DOHH2 (cell line): Measurements from ENCODE around the gene NOX5.

Source experiments
- H3F3A ChIP-seq: fragments of 200-600 bp; sonication (generic), shearing (Covaris generic); 2 replicates; pipeline ENCODE4 v1.6.0; 2016; ENCODE audit warnings: antibody characterized with exemption, mild to moderate bottlenecking; ENCODE audit not compliant: control insufficient read depth, insufficient read depth
- H3K27ac ChIP-seq: fragments of 200-600 bp; sonication (generic); 2 replicates; pipeline ENCODE4 v1.5.1; 2014; ENCODE audit warnings: low read depth, mild to moderate bottlenecking, low read length, moderate library complexity
- H3K27me3 ChIP-seq: fragments of 200-600 bp; sonication (generic); 2 replicates; pipeline ENCODE4 v1.6.1; 2014; ENCODE audit warnings: mild to moderate bottlenecking, low read length, mixed read lengths; ENCODE audit not compliant: control insufficient read depth
- H3K36me3 ChIP-seq: fragments of 200-600 bp; sonication (generic); 2 replicates; pipeline ENCODE4 v1.6.1; 2014; ENCODE audit warnings: mild to moderate bottlenecking, low read length, moderate library complexity, mixed read lengths; ENCODE audit not compliant: control insufficient read depth
- H3K4me1 ChIP-seq: fragments of 200-600 bp; sonication (generic); 2 replicates; pipeline ENCODE4 v1.6.1; 2014; ENCODE audit warnings: mild to moderate bottlenecking, low read length, mixed read lengths; ENCODE audit not compliant: control insufficient read depth
- H3K4me2 ChIP-seq: fragments of 200-600 bp; sonication (generic); 2 replicates; pipeline ENCODE4 v1.6.0; 2014; ENCODE audit warnings: mild to moderate bottlenecking, low read length, moderate library complexity
- H3K4me3 ChIP-seq: fragments of 200-600 bp; sonication (generic); 2 replicates; pipeline ENCODE4 v1.5.1; 2014; ENCODE audit warnings: mild to moderate bottlenecking, low read length, mixed read lengths
- H3K79me2 ChIP-seq: fragments of 200-600 bp; sonication (generic); 2 replicates; pipeline ENCODE4 v1.6.1; 2014; ENCODE audit warnings: mild to moderate bottlenecking, low read length, mixed read lengths; ENCODE audit not compliant: control insufficient read depth
- H3K9me2 ChIP-seq: fragments of 200-600 bp; sonication (generic); replicated peaks from 2 replicates; pipeline ENCODE4 v1.6.1; 2014; ENCODE audit warnings: mild to moderate bottlenecking, low read length, mixed read lengths; ENCODE audit not compliant: control insufficient read depth
- H3K9me3 ChIP-seq: fragments of 200-600 bp; sonication (generic); 2 replicates; pipeline ENCODE4 v1.6.1; 2014; ENCODE audit warnings: antibody characterized with exemption, low read length, mixed read lengths; ENCODE audit not compliant: control insufficient read depth, insufficient read depth
- H4K20me1 ChIP-seq: fragments of 200-600 bp; sonication (generic); 2 replicates; pipeline ENCODE4 v1.6.0; 2014; ENCODE audit warnings: low read depth, mild to moderate bottlenecking, antibody characterized with exemption, low read length, moderate library complexity; ENCODE audit not compliant: control insufficient read depth, insufficient read depth
- CTCF ChIP-seq: fragments of 200-600 bp; sonication (generic); IDR thresholded peaks from one replicate; pipeline ENCODE4 v1.5.1; 2014; ENCODE audit warnings: antibody characterized with exemption, mild to moderate bottlenecking, low read depth, low read length; ENCODE audit not compliant: poor library complexity, severe bottlenecking
- EZH2phosphoT487 ChIP-seq: fragments of 200-600 bp; sonication (generic); IDR thresholded peaks from 2 replicates; pipeline ENCODE4 v1.6.1; 2017; ENCODE audit warnings: borderline replicate concordance, mild to moderate bottlenecking, antibody characterized with exemption, low read length, moderate library complexity, mixed read lengths

NOX5 gene

GRCh38 chr15:69069996-69070395 lies 55.5 kb downstream of the NOX5 start:
- H3K4me2 ChIP-seq: no peak overlapping the region
- TF ChIP-seq CTCF: no peak
- TF ChIP-seq EZH2phosphoT487: no peak
- H3K9me3 ChIP-seq: no peaks in the 10 kb centered on the region
- no peak overlapping the region for H3K4me3 ChIP-seq
- H3K79me2 ChIP-seq: no peaks in the 10 kb centered on the region
- no peaks in the 10 kb centered on the region for H3K4me1 ChIP-seq
- H3K27ac ChIP-seq: no peak overlapping the region
- H3K27me3 ChIP-seq: peaks cover 12% of the 10 kb centered on the region
- H3F3A ChIP-seq: no peaks in the 10 kb centered on the region
- H3K9me2 ChIP-seq: no peaks in the 10 kb centered on the region
- no peaks in the 10 kb centered on the region for H3K36me3 ChIP-seq
- H4K20me1 ChIP-seq: no peaks in the 10 kb centered on the region

DNA sequence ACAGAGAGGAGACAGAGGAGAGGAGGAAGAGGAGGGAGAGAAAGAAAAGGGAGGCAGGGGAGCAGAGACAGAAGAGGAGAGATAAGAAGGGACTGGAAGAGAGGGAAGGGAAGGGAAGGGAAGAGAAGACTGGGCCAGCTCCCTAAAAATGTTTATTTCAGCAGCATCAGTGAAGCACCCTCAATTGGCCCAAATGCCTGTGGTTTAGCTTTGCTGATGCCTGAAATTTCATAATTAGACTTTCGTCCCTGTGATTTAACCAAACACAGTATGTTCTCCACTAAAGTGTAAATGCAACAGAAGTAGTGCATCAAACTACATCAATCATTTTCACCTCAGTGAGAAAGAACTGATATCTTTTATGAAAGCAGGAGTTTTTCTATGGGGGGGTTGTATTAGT lies 55.9 kb downstream of the NOX5 start:
- H3K9me3 ChIP-seq: no peaks in the 10 kb centered on the region
- no peaks in the 10 kb centered on the region for H3K4me1 ChIP-seq
- no peaks in the 10 kb centered on the region for H3F3A ChIP-seq
- no peaks in the 10 kb centered on the region for H3K9me2 ChIP-seq
- TF ChIP-seq CTCF (no peak), EZH2phosphoT487 (no peak)
- H4K20me1 ChIP-seq: no peaks in the 10 kb centered on the region
- H3K4me2 ChIP-seq: no peak overlapping the region
- peaks cover 14% of the 10 kb centered on the region for H3K27me3 ChIP-seq
- H3K27ac ChIP-seq: no peak overlapping the region
- H3K79me2 ChIP-seq: no peaks in the 10 kb centered on the region
- no peak overlapping the region for H3K4me3 ChIP-seq
- no peaks in the 10 kb centered on the region for H3K36me3 ChIP-seq

GRCh38 chr15:69071260-69071659 lies 56.8 kb downstream of the NOX5 start:
- no peaks in the 10 kb centered on the region for H3K9me2 ChIP-seq
- H3K27ac ChIP-seq: no peak overlapping the region
- no peaks in the 10 kb centered on the region for H3K4me1 ChIP-seq
- no peak overlapping the region for H3K4me3 ChIP-seq
- no peaks in the 10 kb centered on the region for H3F3A ChIP-seq
- H3K9me3 ChIP-seq: no peaks in the 10 kb centered on the region
- no peak overlapping the region for H3K4me2 ChIP-seq
- peaks cover 14% of the 10 kb centered on the region for H3K27me3 ChIP-seq
- H3K79me2 ChIP-seq: no peaks in the 10 kb centered on the region
- no peaks in the 10 kb centered on the region for H4K20me1 ChIP-seq
- no peaks in the 10 kb centered on the region for H3K36me3 ChIP-seq
- TF ChIP-seq CTCF: no peak
- no peak for TF ChIP-seq EZH2phosphoT487

DNA sequence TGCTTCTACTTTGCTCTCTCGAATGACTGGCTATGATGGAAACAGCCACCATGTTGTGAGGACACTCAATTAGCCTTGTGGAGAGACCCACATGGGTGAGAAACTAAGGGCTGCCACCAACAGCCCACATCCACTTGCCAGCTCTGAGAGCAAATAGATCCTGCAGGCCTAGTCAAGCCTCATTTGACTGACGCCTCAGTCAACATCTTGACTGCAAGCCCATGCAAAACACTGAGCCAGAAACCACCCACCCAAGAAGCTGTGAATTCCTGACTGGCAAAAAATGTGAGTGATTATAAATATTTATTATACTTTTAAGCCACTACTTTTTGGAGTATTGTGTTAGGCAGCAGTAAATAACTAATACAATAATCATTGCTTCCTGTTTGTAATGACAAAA lies 58.4 kb downstream of the NOX5 start:
- Histone ChIP-seq H3F3A (no peaks in the 10 kb centered on the region), H4K20me1 (no peaks in the 10 kb centered on the region), H3K9me3 (no peaks in the 10 kb centered on the region), H3K27me3 (peaks cover 13% of the 10 kb centered on the region), H3K27ac (no peak overlapping the region), H3K4me1 (no peaks in the 10 kb centered on the region), H3K4me2 (no peak overlapping the region), H3K9me2 (no peaks in the 10 kb centered on the region), H3K79me2 (no peaks in the 10 kb centered on the region), H3K4me3 (no peak overlapping the region), H3K36me3 (no peaks in the 10 kb centered on the region)
- TF ChIP-seq EZH2phosphoT487 (no peak), CTCF (no peak)
